ENCODE measurements around the gene TPRKB.
"Not testable (repeated sequence)": the region's sequence is repeated elsewhere in the genome, so short reads cannot be mapped to it uniquely, and the experiment has no call there.

TPRKB gene

DNA sequence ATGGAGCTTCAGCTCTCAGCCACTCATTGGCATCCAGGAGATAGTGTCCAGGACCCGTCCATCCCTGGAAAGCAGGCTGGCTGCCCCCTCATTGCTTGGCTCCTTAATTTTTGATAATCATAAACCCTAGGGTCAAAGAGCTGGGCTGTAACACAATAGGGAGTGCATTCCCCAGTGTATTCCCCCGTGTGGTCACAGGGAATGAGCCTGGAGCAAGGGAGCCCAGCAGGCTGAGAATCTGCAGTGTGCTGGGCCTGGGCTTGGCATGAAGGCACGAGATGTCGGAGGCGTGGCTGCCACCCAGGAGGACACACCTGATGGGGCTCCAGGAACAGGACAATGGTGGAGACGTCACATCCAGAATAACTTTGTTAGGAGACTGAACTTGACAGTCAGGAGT is 18.7 kb downstream of the TPRKB start:
- no peak for DNase-seq (ENCODE audit: low read depth)
- no peak overlapping the region for H3K4me3 ChIP-seq (ENCODE audit: low read depth, low read length)
- in situ Hi-C loops (cut with HindIII; ENCODE audit: low sequenced_read_pairs), result no loop called here
- TF ChIP-seq, protein P1, sequence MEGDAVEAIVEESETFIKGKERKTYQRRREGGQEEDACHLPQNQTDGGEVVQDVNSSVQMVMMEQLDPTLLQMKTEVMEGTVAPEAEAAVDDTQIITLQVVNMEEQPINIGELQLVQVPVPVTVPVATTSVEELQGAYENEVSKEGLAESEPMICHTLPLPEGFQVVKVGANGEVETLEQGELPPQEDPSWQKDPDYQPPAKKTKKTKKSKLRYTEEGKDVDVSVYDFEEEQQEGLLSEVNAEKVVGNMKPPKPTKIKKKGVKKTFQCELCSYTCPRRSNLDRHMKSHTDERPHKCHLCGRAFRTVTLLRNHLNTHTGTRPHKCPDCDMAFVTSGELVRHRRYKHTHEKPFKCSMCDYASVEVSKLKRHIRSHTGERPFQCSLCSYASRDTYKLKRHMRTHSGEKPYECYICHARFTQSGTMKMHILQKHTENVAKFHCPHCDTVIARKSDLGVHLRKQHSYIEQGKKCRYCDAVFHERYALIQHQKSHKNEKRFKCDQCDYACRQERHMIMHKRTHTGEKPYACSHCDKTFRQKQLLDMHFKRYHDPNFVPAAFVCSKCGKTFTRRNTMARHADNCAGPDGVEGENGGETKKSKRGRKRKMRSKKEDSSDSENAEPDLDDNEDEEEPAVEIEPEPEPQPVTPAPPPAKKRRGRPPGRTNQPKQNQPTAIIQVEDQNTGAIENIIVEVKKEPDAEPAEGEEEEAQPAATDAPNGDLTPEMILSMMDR (IDR thresholded peaks at IDR 0.05; ENCODE audit: low read depth, low read length, missing control alignments), result no peak

DNA sequence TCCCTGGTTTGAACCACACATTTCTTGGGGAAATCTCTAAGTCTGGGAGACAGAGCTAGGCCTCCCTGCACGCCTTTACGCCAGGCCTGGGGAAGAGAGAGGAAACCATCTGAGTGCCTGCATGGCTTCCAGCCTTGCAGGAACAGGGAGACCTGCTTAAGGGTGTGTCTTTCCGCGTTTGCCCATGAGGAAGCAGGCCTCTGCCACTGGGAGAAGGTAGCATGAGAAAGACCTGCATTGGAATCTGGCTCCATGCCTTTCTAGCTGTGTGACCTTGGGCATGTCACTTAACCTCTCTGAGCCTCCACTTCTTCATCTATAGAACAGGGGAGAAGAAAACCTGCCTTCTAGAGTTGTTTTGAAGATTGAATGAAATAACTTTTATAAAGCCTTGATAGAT is 19.4 kb downstream of the TPRKB start:
- H3K4me3 ChIP-seq (ENCODE audit: low read depth, low read length); in situ Hi-C loops (cut with HindIII; ENCODE audit: low sequenced_read_pairs); DNase-seq (ENCODE audit: low read depth): not testable (repeated sequence)

DNA sequence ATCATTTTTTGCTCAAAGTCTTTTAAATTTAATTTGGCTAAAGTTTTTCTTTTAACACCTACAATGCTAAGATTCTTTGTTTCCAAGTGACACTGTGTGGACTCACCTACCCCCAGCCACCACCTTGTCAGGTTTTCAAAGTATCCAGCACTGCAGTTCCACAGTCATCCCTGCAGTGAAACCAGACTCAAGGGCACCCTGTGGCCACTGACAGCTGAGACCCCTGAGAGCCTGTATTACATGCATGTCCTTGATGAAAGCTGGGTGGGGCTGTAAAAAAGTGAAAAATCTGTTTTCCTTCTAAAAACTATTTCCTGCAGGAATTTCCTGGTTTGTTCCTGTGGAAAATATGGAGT is 19.9 kb downstream of the TPRKB start:
- in situ Hi-C loops (cut with HindIII; ENCODE audit: low sequenced_read_pairs), result no loop called here
- no peak overlapping the region for H3K4me3 ChIP-seq (ENCODE audit: low read depth, low read length)
- DNase-seq (ENCODE audit: low read depth), result no peak
- TF ChIP-seq, protein P1 (IDR thresholded peaks at IDR 0.05; ENCODE audit: low read depth, low read length, missing control alignments), result no peak

DNA sequence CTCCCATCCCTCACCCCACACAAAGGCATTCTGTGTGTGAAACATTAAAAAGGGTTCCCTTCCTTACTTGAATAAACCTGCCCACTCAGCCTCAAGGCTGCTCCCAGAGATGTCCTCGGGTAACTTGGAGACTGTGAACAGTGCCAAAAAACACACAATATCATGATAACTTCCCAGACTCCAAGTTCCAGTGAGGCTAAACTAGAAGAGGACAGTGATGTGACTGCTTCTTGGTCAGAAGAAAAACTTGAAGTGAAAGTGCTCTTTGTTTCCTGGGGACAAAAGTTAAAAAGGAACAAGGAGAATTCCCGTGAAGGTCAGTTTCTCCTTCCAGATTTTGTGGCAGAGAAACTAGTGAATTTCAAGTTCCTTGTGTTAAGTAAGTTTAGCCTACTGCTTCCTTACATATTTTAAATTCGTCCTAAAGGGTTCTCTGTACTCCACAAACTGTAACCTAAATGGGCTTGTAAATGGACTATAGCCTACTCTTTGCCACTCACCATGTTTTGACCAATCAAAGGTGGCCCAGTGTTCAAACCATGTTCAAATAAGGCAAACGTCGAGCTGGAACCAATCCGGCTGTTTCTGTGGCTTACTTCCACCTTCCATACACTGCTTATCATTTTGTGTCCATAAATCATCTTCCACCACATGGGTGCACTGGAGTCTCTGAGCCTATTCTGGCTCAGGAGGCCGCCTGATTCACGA is 20.4 kb downstream of the TPRKB start:
- in situ Hi-C loops (cut with HindIII; ENCODE audit: low sequenced_read_pairs), result no loop called here
- TF ChIP-seq, protein P1 (IDR thresholded peaks at IDR 0.05; ENCODE audit: low read depth, low read length, missing control alignments), result no peak
- DNase-seq (ENCODE audit: low read depth), result no peak

DNA sequence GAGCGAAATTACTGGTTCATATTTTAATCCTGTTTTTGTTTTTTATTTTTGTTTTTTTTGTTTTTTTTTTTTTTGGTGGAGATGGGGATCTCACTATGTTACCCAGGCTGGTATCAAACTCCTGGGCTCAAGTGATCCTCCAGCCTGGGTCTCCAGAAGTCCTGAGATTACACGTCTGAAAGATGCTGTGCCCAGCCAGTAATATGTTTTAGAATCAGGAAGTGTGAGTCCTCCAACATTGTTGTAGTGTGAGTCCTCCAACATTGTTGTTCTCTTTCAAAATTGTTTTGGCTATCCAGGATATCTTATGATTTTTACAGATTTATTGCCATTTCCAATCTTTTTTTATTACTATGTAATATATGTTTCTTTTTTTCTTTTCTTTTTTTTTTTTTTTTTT is 23.1 kb downstream of the TPRKB start:
- TF ChIP-seq, protein P1 (IDR thresholded peaks at IDR 0.05; ENCODE audit: low read depth, low read length, missing control alignments), result no peak

More for the DNA sequence above, 20.4 kb downstream of the TPRKB start:
- H3K4me3 ChIP-seq (ENCODE audit: low read depth, low read length), result no peak overlapping the region

DNA sequence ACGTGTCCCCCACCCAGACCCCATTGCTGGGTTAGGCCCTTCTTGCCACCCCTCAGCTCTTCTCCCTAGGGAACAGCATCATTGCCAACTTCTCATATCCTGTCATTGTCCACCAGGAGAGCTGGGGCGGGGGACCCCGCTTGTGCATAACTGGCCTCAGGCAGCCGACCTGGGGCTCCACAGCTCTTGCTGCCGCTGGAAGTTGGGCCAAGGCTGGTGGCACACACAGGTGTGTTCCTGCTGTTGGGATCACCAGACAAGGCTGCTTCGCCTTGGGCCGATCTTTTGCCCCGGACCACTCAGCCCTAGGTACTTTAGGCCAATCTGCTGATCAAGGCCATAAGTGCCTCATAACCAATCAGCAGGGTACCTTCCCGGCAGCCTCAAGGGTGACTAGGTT is 28.6 kb downstream of the TPRKB start:
- TF ChIP-seq, protein P1 (IDR thresholded peaks at IDR 0.05; ENCODE audit: low read depth, low read length, missing control alignments), result no peak
- no peak for DNase-seq (ENCODE audit: low read depth)
- in situ Hi-C loops (cut with HindIII; ENCODE audit: low sequenced_read_pairs), result no loop called here
- H3K4me3 ChIP-seq (ENCODE audit: low read depth, low read length), result no peak overlapping the region

More for the DNA sequence above, 23.1 kb downstream of the TPRKB start:
- no peak for DNase-seq (ENCODE audit: low read depth)
- in situ Hi-C loops (cut with HindIII; ENCODE audit: low sequenced_read_pairs), result no loop called here
- no peak overlapping the region for H3K4me3 ChIP-seq (ENCODE audit: low read depth, low read length)

DNA sequence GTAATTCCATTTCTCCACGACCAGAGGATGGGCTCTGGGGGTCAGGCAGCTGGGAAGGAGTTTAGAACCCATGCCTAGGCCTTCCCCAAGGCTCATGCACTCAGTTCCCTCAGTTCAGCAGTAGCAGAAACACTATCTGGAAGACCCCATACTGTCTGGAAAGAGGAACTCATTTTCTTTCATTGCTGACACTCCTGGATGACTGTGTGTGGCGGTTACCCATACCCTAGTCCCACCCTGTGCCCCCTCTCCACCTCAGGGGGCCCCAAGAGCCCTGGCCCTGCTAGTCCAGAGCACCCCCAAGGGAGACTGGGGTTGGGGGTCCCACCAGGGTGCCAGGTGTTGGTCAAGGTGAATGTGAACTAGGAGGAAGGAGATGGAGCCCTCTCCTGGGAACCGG is 29.5 kb downstream of the TPRKB start:
- in situ Hi-C loops (cut with HindIII; ENCODE audit: low sequenced_read_pairs), result no loop called here
- DNase-seq (ENCODE audit: low read depth), result no peak
- no peak overlapping the region for H3K4me3 ChIP-seq (ENCODE audit: low read depth, low read length)
- TF ChIP-seq, protein P1 (IDR thresholded peaks at IDR 0.05; ENCODE audit: low read depth, low read length, missing control alignments), result no peak

All from astrocyte of the cerebellum (primary cell).